NK-92 (cell line): Measurements from ENCODE around the gene STK32C.
"Not testable (repeated sequence)": the region's sequence is repeated elsewhere in the genome, so short reads cannot be mapped to it uniquely, and the experiment has no call there.

Experiments used
- DNase-seq: peaks from one replicate; lab custom pipeline; 2025; ENCODE audit not compliant: unreplicated experiment; lab: John Stamatoyannopoulos, UW

Gene STK32C

DNA sequence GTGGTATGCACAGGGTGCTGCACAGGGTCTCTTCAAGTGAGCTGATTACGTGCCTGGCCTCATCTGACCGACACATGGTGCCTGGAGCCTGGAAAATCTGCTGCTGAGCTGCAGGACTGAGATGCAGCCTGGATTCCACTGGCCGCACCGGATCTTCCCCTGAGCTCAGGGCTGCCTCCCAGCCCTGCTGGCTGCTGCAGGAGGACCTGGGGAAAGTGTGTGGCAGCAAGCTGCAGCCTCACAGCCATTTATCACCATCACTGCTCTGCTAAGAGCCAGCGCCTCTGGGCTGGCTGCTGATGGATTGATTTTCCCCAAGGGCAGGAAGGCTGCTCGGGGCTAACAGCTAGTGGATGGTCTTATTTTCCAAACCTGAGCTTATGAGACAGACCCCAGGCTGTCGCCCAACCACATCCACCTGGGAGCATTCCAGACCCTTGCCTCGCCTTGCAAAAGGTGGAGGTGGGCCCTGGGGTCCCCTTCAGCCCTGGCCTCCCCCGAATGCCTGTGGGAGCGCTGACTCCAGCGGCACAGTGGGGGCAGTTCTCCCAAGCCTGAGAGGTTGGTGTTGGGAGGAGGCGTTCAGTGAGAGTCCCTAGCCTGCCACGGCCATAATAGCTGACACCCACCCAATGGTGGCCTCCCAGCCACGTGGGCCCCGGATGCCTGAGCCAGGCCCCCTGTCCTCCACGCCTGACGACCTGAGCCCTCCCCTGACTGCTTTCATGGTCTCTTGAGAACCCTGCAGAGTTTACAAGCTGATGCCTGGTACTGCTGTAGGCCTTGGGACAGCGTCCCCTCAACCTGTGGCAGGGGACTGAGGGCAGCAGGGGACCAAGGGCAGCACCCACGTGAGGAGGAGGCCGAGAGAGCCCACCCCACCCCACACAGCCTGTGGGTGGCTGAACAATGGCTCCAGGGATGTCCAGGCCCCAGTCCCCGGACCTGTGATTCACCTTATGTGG is 38.2 kb downstream of the STK32C start:
- DNase-seq: no peak

DNA sequence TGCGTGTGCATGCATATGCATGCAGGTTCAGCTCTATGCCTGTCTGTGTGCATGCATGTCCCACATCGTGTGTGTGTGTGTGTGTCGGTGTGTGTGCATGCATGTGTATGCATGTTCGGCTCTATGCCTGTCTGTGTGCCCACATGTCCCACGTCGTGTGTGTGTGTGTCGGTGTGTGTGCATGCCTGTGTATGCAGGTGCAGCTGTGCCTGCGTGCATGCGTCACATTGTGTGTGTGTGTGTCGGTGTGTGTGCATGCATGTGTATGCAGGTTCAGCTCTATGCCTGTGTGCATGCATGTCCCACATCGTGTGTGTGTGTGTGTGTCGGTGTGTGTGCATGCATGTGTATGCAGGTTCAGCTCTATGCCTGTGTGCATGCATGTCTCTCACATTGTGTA is 39.8 kb downstream of the STK32C start:
- DNase-seq: not testable (repeated sequence)

- no peak for DNase-seq
Observed at GRCh38 chr10:132266594-132267161, 41.1 kb downstream of the STK32C start.

GRCh38 chr10:132265890-132266496 is 41.8 kb downstream of the STK32C start:
- no peak for DNase-seq

- DNase-seq: no peak
Observed at GRCh38 chr10:132264966-132265889, 42.5 kb downstream of the STK32C start.

- no peak for DNase-seq
Observed at GRCh38 chr10:132264306-132264950, 43.3 kb downstream of the STK32C start.

GRCh38 chr10:132263866-132264265 is 43.9 kb downstream of the STK32C start:
- DNase-seq: no peak

DNA sequence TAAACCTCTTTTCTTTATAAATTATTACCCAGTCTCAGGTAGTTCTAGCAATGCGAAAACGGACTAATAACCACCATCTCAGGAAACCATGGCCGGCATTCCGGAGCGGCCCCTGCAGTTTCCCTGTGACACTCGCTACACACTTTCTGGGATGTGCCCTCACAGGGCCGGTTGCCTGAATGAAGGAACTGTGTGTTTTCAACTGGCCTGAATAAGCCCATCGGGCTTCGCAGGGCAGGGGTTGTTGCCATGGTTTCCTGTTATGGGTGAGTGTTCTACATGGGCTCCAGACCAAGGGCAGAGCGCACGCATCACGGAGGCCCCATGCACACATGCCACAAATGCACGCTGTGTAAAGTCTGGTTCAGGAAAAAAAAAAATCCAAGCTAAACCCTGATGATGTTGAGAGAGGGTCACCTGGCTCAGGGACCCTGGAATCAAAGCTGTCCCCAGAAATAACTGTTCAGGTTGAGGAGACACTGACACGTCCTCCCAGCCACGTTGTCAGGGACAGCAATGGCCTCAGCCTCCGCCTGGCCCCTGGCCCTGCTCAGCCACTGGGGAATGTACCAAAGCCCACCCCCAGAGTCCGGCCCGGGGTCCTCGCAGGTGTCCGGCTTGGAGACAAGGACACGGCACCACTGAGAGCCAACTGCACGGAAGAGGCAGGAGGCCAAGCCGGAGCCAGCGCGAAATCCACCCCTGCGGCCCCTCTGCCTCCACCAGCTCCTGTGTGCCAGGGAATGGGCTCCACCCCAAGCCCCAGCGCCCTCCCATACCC is 47.9 kb downstream of the STK32C start:
- no peak for DNase-seq

- DNase-seq: no peak
Observed at GRCh38 chr10:132258423-132258822, 49.3 kb downstream of the STK32C start.

DNA sequence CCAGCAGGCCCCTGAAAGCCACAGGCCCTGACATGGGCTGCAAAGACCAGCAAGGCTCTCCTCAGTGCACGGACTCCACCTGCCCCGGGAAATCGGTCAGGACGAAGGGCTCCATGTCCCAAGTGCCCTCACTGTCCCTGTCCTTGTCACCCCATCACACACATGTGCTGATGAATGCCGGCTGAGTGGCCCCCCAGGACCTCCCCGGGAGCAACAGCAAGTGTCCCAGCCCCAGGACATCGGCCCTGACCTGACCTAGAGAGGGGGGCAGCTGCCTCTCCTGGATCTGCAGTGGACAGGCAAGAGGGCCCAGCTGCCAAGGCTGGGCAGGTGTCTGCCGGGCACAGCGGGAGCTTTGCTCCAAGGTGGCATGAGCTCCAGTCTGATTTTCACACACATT is 49.8 kb downstream of the STK32C start:
- no peak for DNase-seq

DNA sequence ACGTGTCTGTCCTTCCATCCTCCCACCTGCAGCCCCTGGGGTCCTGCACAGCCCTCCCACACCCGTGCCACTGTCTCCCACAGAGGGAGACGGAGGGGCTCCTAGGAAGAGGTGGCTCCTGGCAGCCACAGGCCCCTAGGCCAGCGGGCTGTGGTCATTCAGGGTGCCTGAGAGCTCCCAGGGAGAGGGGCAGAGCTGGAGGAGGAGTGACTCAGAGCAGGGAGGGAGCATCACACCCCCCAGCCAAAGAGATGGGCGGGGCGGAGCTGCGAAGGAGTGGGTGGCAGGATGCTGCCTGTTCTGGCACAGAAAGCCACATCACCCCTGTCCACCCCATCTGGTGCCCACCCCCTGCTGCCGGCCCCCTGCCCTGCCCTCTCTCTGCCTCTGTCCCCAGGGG is 50.5 kb downstream of the STK32C start:
- no peak for DNase-seq

DNA sequence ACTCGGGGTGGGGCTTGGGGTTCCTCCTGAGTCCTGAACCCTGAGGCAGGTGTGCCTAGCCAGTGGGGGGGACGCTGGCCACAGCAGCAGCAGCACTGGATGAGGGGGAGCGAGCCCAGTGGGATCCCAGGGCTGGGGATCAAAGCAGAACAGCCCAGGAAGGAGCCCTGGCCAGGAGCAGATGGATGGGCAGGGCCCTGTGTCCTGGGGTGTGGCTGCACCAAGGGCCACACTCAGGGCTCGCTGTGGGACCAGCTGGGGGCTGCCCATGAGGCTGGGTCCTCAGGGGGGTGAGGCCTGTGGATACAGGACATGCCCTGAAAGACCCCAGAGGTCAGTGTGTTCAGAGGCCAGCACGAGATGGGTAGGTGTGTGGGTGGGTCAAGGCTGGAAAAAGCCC is 50.9 kb downstream of the STK32C start:
- no peak for DNase-seq

- no peak for DNase-seq
Observed at GRCh38 chr10:132255489-132256344, 52.0 kb downstream of the STK32C start.

GRCh38 chr10:132254841-132255240 is 52.9 kb downstream of the STK32C start:
- no peak for DNase-seq

DNA sequence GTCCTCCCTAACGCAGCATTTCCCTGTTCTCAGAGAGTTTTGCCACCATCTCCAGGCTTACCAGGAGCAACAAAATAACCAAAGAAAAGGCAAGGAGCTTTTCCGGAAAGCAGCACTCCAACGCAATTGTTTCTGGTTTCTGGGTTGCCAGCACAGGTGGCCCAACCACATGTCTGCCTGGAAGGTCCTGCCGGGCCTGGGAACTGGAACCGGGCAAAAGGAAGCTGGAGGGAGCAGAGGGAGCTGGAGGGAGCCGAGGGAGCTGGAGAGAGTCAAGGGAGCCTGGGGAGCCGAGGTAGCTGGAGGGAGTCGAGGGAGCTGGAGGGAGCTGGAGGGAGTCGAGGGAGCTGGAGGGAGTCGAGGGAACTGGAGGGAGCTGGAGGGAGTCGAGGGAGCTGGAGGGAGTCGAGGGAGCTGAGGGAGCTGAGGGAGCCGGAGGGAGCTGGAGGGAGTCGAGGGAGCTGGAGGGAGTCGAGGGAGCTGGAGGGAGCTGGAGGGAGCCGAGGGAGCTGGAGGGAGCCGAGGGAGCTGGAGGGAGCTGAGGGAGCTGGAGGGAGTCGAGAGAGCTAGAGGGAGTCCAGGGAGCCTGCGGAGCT is 54.6 kb downstream of the STK32C start:
- DNase-seq: no peak

DNA sequence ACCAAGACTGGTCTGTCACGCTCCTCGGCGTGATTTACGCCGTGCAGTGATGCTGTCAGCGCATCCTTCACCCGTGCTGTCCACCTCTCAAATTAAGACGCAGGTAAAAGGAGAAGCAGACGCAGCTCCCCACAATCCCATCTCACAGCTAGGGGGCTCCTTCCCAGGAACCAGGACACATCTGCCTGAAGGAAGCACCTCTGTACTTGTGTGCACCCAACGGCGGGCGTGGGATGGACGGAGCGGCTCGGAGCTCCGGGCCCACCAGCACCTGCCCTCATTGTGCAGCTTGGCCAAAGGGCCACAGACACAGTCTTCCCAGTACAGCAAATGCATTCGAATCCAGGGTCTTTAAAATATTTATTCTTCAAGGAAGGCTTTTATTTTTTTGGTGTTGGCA is 55.3 kb downstream of the STK32C start:
- DNase-seq: no peak

DNA sequence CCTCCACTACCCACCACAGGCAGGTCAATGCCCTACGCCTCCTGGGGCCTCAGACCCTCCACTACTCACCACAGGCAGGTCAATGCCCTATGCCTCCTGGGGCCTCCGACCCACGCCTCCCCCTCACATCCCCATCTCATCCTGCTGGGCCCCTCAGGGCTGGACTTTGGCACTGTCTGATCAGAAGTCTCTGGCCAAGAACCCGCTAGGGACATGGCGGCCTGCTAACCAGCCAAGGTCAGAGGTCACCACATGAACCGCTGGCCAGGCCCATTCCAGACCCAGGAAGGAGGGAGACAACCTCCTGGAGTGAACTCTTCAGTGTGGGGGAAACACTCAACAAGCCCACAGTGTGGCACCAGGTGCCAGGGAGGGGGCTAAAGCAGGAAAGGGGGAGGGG is 55.8 kb downstream of the STK32C start:
- no peak for DNase-seq
